RWPE2 (cell line): ENCODE results near the gene IRAK2.

Source experiments
- ATAC-seq: fragments of 200-7000 bp; cut with Tn5 transposase; 3 replicates; pipeline ENCODE4 v1.9.1; 2021; ENCODE audit warnings: low read depth
- DNase-seq: peaks from one replicate; pipeline ENCODE4 v3.0.0-alpha.2; 2020; ENCODE audit warnings: low spot score
- H3K27ac ChIP-seq: fragments of 450-650 bp; 2 replicates; pipeline ENCODE4 v1.5.1; 2017; ENCODE audit warnings: mild to moderate bottlenecking; ENCODE audit not compliant: poor library complexity, severe bottlenecking
- H3K27me3 ChIP-seq: fragments of 250-450 bp; sonication (Bioruptor Pico); 2 replicates; pipeline ENCODE4 v1.5.1; 2021; ENCODE audit warnings: mild to moderate bottlenecking, moderate library complexity; ENCODE audit not compliant: insufficient read depth, poor library complexity, severe bottlenecking
- H3K36me3 ChIP-seq: fragments of 250-450 bp; sonication (Bioruptor Pico); 2 replicates; pipeline ENCODE4 v1.5.1; 2020; ENCODE audit warnings: low read depth, mild to moderate bottlenecking, moderate library complexity
- H3K4me1 ChIP-seq: fragments of 250-450 bp; sonication (Bioruptor Pico); 2 replicates; pipeline ENCODE4 v1.5.1; 2021; ENCODE audit warnings: mild to moderate bottlenecking, moderate library complexity; ENCODE audit not compliant: insufficient read depth, poor library complexity, severe bottlenecking
- H3K4me3 ChIP-seq: fragments of 250-450 bp; sonication (Bioruptor Pico); 2 replicates; pipeline ENCODE4 v1.5.1; 2021; ENCODE audit warnings: mild to moderate bottlenecking, moderate library complexity; ENCODE audit not compliant: severe bottlenecking
- H3K9me3 ChIP-seq: fragments of 250-450 bp; sonication (Bioruptor Pico); 2 replicates; pipeline ENCODE4 v1.5.1; 2021; ENCODE audit warnings: mild to moderate bottlenecking, moderate library complexity; ENCODE audit not compliant: severe bottlenecking
- TF ChIP-seq, protein P1 (sequence below): fragments of 450-650 bp; IDR thresholded peaks from one replicate; pipeline ENCODE4 v1.5.1; 2017; ENCODE audit warnings: mild to moderate bottlenecking, moderate library complexity; ENCODE audit not compliant: poor library complexity, severe bottlenecking

The IRAK2 gene

DNA sequence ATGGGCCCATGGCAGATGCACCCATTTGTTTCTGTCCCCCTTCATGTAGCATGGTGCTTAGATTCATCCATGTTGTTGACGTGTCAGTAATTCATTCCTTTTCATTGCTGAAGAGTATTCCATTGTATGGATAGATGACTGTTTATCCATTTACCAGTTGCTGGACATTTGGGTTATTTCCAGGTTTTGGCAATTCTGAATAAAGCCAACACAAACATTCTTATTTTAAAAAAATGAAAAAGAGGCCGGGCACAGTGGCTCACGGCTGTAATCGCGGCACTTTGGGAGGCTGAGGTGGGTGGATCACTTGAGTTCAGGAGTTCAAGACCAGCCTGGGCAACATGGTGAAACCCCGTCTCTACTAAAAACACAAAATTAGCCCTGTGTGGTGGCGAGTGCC lies 64.9 kb downstream of the IRAK2 start:
- no peak for ATAC-seq
- no peaks in the 10 kb centered on the region for H3K27me3 ChIP-seq
- TF ChIP-seq, protein P1, sequence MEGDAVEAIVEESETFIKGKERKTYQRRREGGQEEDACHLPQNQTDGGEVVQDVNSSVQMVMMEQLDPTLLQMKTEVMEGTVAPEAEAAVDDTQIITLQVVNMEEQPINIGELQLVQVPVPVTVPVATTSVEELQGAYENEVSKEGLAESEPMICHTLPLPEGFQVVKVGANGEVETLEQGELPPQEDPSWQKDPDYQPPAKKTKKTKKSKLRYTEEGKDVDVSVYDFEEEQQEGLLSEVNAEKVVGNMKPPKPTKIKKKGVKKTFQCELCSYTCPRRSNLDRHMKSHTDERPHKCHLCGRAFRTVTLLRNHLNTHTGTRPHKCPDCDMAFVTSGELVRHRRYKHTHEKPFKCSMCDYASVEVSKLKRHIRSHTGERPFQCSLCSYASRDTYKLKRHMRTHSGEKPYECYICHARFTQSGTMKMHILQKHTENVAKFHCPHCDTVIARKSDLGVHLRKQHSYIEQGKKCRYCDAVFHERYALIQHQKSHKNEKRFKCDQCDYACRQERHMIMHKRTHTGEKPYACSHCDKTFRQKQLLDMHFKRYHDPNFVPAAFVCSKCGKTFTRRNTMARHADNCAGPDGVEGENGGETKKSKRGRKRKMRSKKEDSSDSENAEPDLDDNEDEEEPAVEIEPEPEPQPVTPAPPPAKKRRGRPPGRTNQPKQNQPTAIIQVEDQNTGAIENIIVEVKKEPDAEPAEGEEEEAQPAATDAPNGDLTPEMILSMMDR = no peak
- H3K27ac ChIP-seq = no peak overlapping the region
- H3K4me3 ChIP-seq = no peak overlapping the region
- H3K9me3 ChIP-seq = no peaks in the 10 kb centered on the region
- H3K4me1 ChIP-seq = no peaks in the 10 kb centered on the region
- no peaks in the 10 kb centered on the region for H3K36me3 ChIP-seq
- no peak for DNase-seq

DNA sequence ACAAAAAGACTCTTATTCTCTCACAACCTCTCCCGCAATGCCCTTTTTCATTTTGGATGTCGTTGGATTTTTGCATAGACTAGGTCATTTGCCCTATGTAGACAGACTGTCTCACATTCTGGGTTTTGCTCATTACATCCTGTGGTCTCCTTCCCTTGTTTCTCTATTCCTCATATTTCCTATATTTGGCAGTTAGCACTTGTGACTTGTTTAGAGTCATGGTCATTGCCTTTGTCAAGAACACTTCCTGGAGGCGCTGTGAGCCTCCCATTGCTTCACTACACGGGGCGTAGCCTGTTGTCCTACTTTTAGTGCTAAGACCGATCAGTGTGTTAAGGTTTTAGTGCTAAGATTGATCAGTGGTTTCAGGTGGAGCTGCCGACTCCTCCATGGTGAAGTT lies 67.4 kb downstream of the IRAK2 start:
- Histone ChIP-seq H3K9me3 (no peaks in the 10 kb centered on the region), H3K36me3 (peaks cover 4% of the 10 kb centered on the region; the same call in 1 of the 2 replicates), H3K4me1 (no peaks in the 10 kb centered on the region), H3K27me3 (no peaks in the 10 kb centered on the region), H3K27ac (no peak overlapping the region), H3K4me3 (no peak overlapping the region)
- ATAC-seq = no peak
- DNase-seq = no peak
- TF ChIP-seq, protein P1 = no peak

DNA sequence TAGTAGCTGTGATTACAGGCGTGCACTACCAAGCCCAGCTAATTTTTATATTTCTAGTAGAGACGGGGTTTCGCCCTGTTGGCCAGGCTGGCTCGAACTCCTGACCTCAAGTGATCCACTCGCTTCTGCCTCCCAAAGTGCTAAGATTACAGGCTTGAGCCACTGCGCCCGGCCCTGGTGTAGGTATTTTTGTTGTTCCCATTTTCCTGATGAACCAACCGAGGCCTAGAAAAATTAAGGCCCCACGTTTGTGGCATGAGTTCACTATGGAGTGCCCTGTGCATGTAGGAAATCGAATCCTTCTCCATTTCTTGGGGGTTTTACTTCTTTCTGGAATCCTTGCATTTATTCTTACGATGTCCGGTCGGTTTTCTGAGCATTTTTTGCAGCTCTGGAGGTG lies 69.3 kb downstream of the IRAK2 start:
- DNase-seq (no peak), ATAC-seq (no peak)
- TF ChIP-seq, protein P1 = no peak
- no peaks in the 10 kb centered on the region for H3K9me3 ChIP-seq
- H3K27me3 ChIP-seq = no peaks in the 10 kb centered on the region
- H3K36me3 ChIP-seq = peaks cover 4% of the 10 kb centered on the region; the same call in 1 of the 2 replicates
- no peak overlapping the region for H3K27ac ChIP-seq
- H3K4me1 ChIP-seq = no peaks in the 10 kb centered on the region
- H3K4me3 ChIP-seq = no peak overlapping the region

DNA sequence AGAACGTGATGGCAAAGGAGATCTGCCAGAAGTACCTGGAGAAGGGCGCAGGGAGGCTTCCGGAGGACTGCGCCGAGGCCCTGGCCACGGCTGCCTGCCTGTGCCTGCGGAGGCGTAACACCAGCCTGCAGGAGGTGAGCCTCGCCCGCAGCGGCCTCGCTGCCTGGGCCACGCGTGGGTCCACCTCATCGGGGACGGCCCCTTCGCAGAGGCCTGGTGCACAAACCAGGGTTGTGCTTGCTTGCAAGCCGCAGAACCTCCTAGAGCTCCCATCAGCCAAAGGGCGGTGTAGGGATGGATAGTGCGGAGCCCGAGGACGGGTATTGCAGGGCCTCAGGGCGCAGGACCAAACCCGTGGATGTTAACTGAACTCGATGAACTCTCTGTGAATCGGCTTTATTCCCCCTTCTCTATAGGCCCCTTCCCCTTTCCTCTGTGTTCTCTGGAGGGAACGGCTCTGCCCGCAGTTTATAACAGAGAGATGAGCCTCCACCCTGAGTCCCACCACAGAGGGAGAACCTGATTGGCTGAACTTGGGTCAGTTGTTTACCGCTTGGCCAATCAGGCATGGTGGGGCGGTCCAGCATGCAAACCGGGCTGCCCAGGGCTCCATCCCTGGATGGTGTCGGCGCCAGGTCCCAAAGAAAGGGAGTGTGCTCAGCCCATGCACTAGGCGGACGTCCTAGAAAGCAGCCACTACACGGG lies 70.0 kb downstream of the IRAK2 start:
- H3K4me1 ChIP-seq = no peaks in the 10 kb centered on the region
- H3K9me3 ChIP-seq = no peaks in the 10 kb centered on the region
- ATAC-seq (no peak), DNase-seq (no peak)
- TF ChIP-seq, protein P1 = no peak
- H3K27ac ChIP-seq = no peak overlapping the region
- H3K27me3 ChIP-seq = no peaks in the 10 kb centered on the region
- H3K4me3 ChIP-seq = no peak overlapping the region
- H3K36me3 ChIP-seq = peaks cover 4% of the 10 kb centered on the region; the same call in 1 of the 2 replicates

DNA sequence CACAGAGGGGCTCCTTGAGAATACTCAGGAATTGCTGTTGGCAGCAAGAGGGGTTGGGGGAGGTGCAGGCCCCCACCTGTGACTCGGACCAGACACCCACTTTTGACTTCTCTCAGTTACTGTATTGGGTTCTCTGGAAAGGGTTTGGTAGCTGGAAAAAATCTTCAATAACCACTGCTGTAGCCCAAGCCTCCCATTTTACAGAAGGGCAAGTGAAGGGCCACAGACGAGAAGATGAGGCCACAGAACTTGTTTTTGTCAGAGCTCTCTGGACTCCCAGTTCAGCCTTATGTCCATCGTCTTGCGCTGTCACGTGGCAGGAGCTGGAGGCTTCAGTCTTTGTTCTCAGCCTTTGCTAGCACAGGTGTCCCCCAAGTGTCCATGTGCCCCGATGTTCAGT lies 70.8 kb downstream of the IRAK2 start:
- Histone ChIP-seq H3K27ac (no peak overlapping the region), H3K36me3 (peaks cover 4% of the 10 kb centered on the region; the same call in 1 of the 2 replicates), H3K9me3 (no peaks in the 10 kb centered on the region), H3K4me1 (no peaks in the 10 kb centered on the region), H3K4me3 (no peak overlapping the region), H3K27me3 (no peaks in the 10 kb centered on the region)
- ATAC-seq (no peak), DNase-seq (no peak)
- TF ChIP-seq, protein P1 = no peak
